Endodermal cell (in vitro differentiated cells): ENCODE measurements around the gene YKT6. TPM values are rescaled to one million over a fixed set of nuclear protein-coding genes. Genes with fewer than 3 reads are reported as not detected.
"Not testable (repeated sequence)": the region's sequence is repeated elsewhere in the genome, so short reads cannot be mapped to it uniquely, and the experiment has no call there.

ENCODE experiments used
- DNase-seq: peaks from one replicate; pipeline ENCODE4 v3.0.0-alpha.2; 2017
- H3K27ac ChIP-seq: 2 replicates; pipeline ENCODE4 v1.5.1; 2013; ENCODE audit warnings: mild to moderate bottlenecking, low read depth, low read length, moderate library complexity
- H3K27me3 ChIP-seq: 2 replicates; pipeline ENCODE4 v1.6.1; 2013; ENCODE audit warnings: mild to moderate bottlenecking, low read length, moderate library complexity; ENCODE audit not compliant: insufficient read depth, control insufficient read depth, poor library complexity, severe bottlenecking
- H3K36me3 ChIP-seq: 2 replicates; pipeline ENCODE4 v1.7.0; 2013; ENCODE audit warnings: mild to moderate bottlenecking, low read length, moderate library complexity; ENCODE audit not compliant: control insufficient read depth, insufficient read depth
- H3K4me1 ChIP-seq: one replicate; pipeline ENCODE4 v1.7.0; 2013; ENCODE audit warnings: low read length; ENCODE audit not compliant: control insufficient read depth, insufficient read depth
- H3K4me3 ChIP-seq: 2 replicates; pipeline ENCODE4 v1.5.1; 2013; ENCODE audit warnings: mild to moderate bottlenecking, low read length, moderate library complexity
- H3K9ac ChIP-seq: 2 replicates; pipeline ENCODE4 v1.6.1; 2013; ENCODE audit warnings: mild to moderate bottlenecking, low read length, moderate library complexity; ENCODE audit not compliant: poor library complexity, severe bottlenecking; ENCODE audit errors: extremely low read depth
- H3K9me3 ChIP-seq: 2 replicates; pipeline ENCODE4 v1.6.1; 2013; ENCODE audit warnings: mild to moderate bottlenecking, low read length, moderate library complexity; ENCODE audit not compliant: control insufficient read depth
- H3K27ac Mint-ChIP-seq: 2 replicates; pipeline ENCODE4 v1.8.0; 2020; ENCODE audit warnings: mixed read lengths
- H3K27me3 Mint-ChIP-seq: 2 replicates; pipeline ENCODE4 v1.8.0; 2021; ENCODE audit warnings: mild to moderate bottlenecking, mixed read lengths; ENCODE audit not compliant: insufficient read depth
- H3K36me3 Mint-ChIP-seq: 2 replicates; pipeline ENCODE4 v1.8.0; 2020; ENCODE audit warnings: low read depth, mixed read lengths
- H3K4me1 Mint-ChIP-seq: 2 replicates; pipeline ENCODE4 v1.8.0; 2020; ENCODE audit warnings: mixed read lengths
- H3K4me3 Mint-ChIP-seq: 2 replicates; pipeline ENCODE4 v1.8.0; 2020; ENCODE audit warnings: mild to moderate bottlenecking, moderate library complexity, mixed read lengths
- H3K9me3 Mint-ChIP-seq: 2 replicates; pipeline ENCODE4 v1.8.0; 2020; ENCODE audit warnings: mild to moderate bottlenecking, mixed read lengths
- CTCF ChIP-seq: fragments of 200-600 bp; sonication (generic); conservative IDR thresholded peaks from 2 replicates; pipeline ENCODE4 v1.5.0; 2021; ENCODE audit warnings: antibody characterized with exemption, mild to moderate bottlenecking
- WGBS, 2 experiments: methylation state at CpG; one replicate each; pipeline versions ENCODE4 v1.1.5 to v1.1.7; 2013; ENCODE audit warnings: missing lambda C conversion rate in 2 of 2, mixed read lengths in 1 of 2; ENCODE audit not compliant: insufficient coverage in 1 of 2, insufficient read length in 1 of 2; 5-methylcytosine and 5-hydroxymethylcytosine counted together
- total RNA-seq, 2 donors: library from RNA; stranded (reverse); fragmentation: NEBNext Ultra II Directional in 1 of 2; extraction: Animal tissue kit (Norgen Biotek cat#: 25700) in 1 of 2; gene quantifications; 2 replicates in 1 of 2; 3 replicates in 1 of 2; pipeline ENCODE4 v1.2.1, GENCODE V29; 2021

YKT6 gene
- total RNA-seq, 2 donors from 2014 or later = 96.2 to 101 TPM

- Histone ChIP-seq H3K27me3 (no peaks in the 10 kb centered on the region), H3K9ac (no peak overlapping the region), H3K4me1 (no peaks in the 10 kb centered on the region), H3K4me3 (no peak overlapping the region), H3K36me3 (no peaks in the 10 kb centered on the region), H3K9me3 (no peaks in the 10 kb centered on the region), H3K27ac (no peak overlapping the region)
- Mint-ChIP-seq H3K4me1 (no peaks in the 10 kb centered on the region), H3K27me3 (peaks cover 6% of the 10 kb centered on the region), H3K27ac (no peak overlapping the region), H3K9me3 (no peaks in the 10 kb centered on the region), H3K36me3 (no peaks in the 10 kb centered on the region), H3K4me3 (no peak overlapping the region)
- no peak for TF ChIP-seq CTCF
- DNase-seq = peak; percentile 41
- 82 to 100% methylated on average over 1 of the region's 1 CpG for WGBS, 2 experiments
These were observed 37.2 kb upstream of the YKT6 start for GRCh38 chr7:44163591-44163990.

- no peak for DNase-seq
- Mint-ChIP-seq H3K27ac (no peak overlapping the region), H3K4me1 (no peaks in the 10 kb centered on the region), H3K27me3 (peaks cover 13% of the 10 kb centered on the region), H3K4me3 (no peak overlapping the region), H3K9me3 (peaks cover 2% of the 10 kb centered on the region), H3K36me3 (no peaks in the 10 kb centered on the region)
- Histone ChIP-seq H3K4me1 (no peaks in the 10 kb centered on the region), H3K36me3 (no peaks in the 10 kb centered on the region), H3K27me3 (no peaks in the 10 kb centered on the region), H3K27ac (no peak overlapping the region), H3K9me3 (no peaks in the 10 kb centered on the region), H3K9ac (no peak overlapping the region), H3K4me3 (no peak overlapping the region)
- no peak for TF ChIP-seq CTCF
These were observed 32.9 kb upstream of the YKT6 start for GRCh38 chr7:44167920-44168319.

GRCh38 chr7:44171901-44172300 lies 28.9 kb upstream of the YKT6 start:
- H3K4me1 Mint-ChIP-seq, H3K4me3 Mint-ChIP-seq, H3K9ac ChIP-seq, H3K9me3 Mint-ChIP-seq, H3K36me3 ChIP-seq, H3K4me1 ChIP-seq, DNase-seq, H3K27ac ChIP-seq, H3K27ac Mint-ChIP-seq, H3K9me3 ChIP-seq, H3K36me3 Mint-ChIP-seq, H3K27me3 ChIP-seq, H3K4me3 ChIP-seq: not testable (repeated sequence)
- peaks cover 24% of the 10 kb centered on the region for H3K27me3 Mint-ChIP-seq
- WGBS, 2 experiments = 92 to 95% methylated on average over 8 to 9 of the region's 9 CpGs

- no peaks in the 10 kb centered on the region for H3K4me1 ChIP-seq
- TF ChIP-seq CTCF = no peak
- Mint-ChIP-seq H3K27ac (no peak overlapping the region), H3K27me3 (peaks cover 20% of the 10 kb centered on the region), H3K9me3 (peaks cover 2% of the 10 kb centered on the region), H3K36me3 (no peaks in the 10 kb centered on the region), H3K4me3 (no peak overlapping the region), H3K4me1 (no peaks in the 10 kb centered on the region)
- H3K36me3 ChIP-seq = no peaks in the 10 kb centered on the region
- no peak overlapping the region for H3K4me3 ChIP-seq
- no peak for DNase-seq
- H3K27me3 ChIP-seq = peaks cover 4% of the 10 kb centered on the region
- no peak overlapping the region for H3K27ac ChIP-seq
- no peak overlapping the region for H3K9ac ChIP-seq
- no peaks in the 10 kb centered on the region for H3K9me3 ChIP-seq
These were observed 28.4 kb upstream of the YKT6 start for GRCh38 chr7:44172352-44172751.
